DND-41 (cell line): ENCODE results near the gene ASIC4.

Experiments
- ATAC-seq: fragments of 200-7000 bp; cut with Tn5 transposase; 3 replicates; pipeline ENCODE4 v1.9.1; 2021; ENCODE audit warnings: low read depth; ENCODE audit not compliant: insufficient read depth
- DNase-seq: peaks from one replicate; pipeline ENCODE4 v3.0.0-alpha.2; 2020
- H2AFZ ChIP-seq: 2 replicates; pipeline ENCODE4 v1.6.0; 2012; ENCODE audit warnings: low read depth, low read length
- H3K27ac ChIP-seq: 2 replicates; pipeline ENCODE4 v1.5.1; 2012; ENCODE audit warnings: low read length, inconsistent platforms
- H3K27me3 ChIP-seq: fragments of 200-600 bp; sonication (generic); 2 replicates; pipeline ENCODE4 v1.6.0; 2012; ENCODE audit warnings: low read length, mild to moderate bottlenecking, inconsistent platforms; ENCODE audit not compliant: insufficient read depth, poor library complexity
- H3K36me3 ChIP-seq: 2 replicates; pipeline ENCODE4 v1.5.1; 2012; ENCODE audit warnings: low read length, inconsistent platforms; ENCODE audit not compliant: insufficient read depth
- H3K4me1 ChIP-seq: 2 replicates; pipeline ENCODE4 v1.5.1; 2012; ENCODE audit warnings: mild to moderate bottlenecking, low read length; ENCODE audit not compliant: insufficient read depth
- H3K4me2 ChIP-seq: 2 replicates; pipeline ENCODE4 v1.6.0; 2012; ENCODE audit warnings: mild to moderate bottlenecking, moderate library complexity, low read length, inconsistent platforms; ENCODE audit not compliant: insufficient read depth
- H3K4me3 ChIP-seq, 2 experiments: fragments of 200-600 bp in 1 of 2; shearing (Covaris generic) in 1 of 2; 2 replicates each; pipeline ENCODE4 v1.5.1; 2012 to 2016; ENCODE audit warnings: inconsistent platforms in 2 of 2, low read length in 2 of 2, mild to moderate bottlenecking in 2 of 2, low read depth in 1 of 2, moderate library complexity in 1 of 2
- H3K79me2 ChIP-seq: 2 replicates; pipeline ENCODE4 v1.6.0; 2012; ENCODE audit warnings: low read length, inconsistent platforms; ENCODE audit not compliant: insufficient read depth
- H3K9ac ChIP-seq: 2 replicates; pipeline ENCODE4 v1.6.0; 2012; ENCODE audit warnings: low read depth, mild to moderate bottlenecking, inconsistent platforms, low read length, moderate library complexity
- H3K9me3 ChIP-seq: 2 replicates; pipeline ENCODE4 v1.5.1; 2012; ENCODE audit warnings: low read length, moderate library complexity, mild to moderate bottlenecking, inconsistent platforms; ENCODE audit not compliant: insufficient read depth, severe bottlenecking
- H4K20me1 ChIP-seq: 2 replicates; pipeline ENCODE4 v1.6.0; 2012; ENCODE audit warnings: low read length; ENCODE audit not compliant: insufficient read depth
- CTCF ChIP-seq: IDR thresholded peaks from 2 replicates; pipeline ENCODE4 v1.5.1; 2012; ENCODE audit warnings: borderline replicate concordance, low read length, moderate library complexity, mild to moderate bottlenecking; ENCODE audit not compliant: poor library complexity, severe bottlenecking; ENCODE audit errors: extremely low read depth
- EZH2 ChIP-seq: IDR thresholded peaks from 3 replicates; pipeline ENCODE4 v1.6.1; 2012; ENCODE audit warnings: borderline replicate concordance, low read depth, mild to moderate bottlenecking, moderate library complexity, low read length, inconsistent platforms; ENCODE audit not compliant: severe bottlenecking

Gene ASIC4

GRCh38 chr2:219540784-219541504 lies 26.7 kb downstream of the ASIC4 start:
- no peak for DNase-seq
- ATAC-seq = no peak

GRCh38 chr2:219541611-219542180 lies 27.4 kb downstream of the ASIC4 start:
- H2AFZ ChIP-seq = peak overlapping the region; percentile 62; the same call in 1 of the 2 replicates
- no peak overlapping the region for H3K27ac ChIP-seq

More at GRCh38 chr2:219540784-219541504, 26.7 kb downstream of the ASIC4 start:
- H4K20me1 ChIP-seq = peaks cover 25% of the 10 kb centered on the region
- H3K36me3 ChIP-seq = peaks cover 21% of the 10 kb centered on the region
- no peak overlapping the region for H3K4me3 ChIP-seq
- H3K27ac ChIP-seq = no peak overlapping the region
- H3K27me3 ChIP-seq = no peaks in the 10 kb centered on the region
- peak overlapping the region; percentile 88; the same call in 1 of the 2 replicates for H3K4me2 ChIP-seq
- H3K4me1 ChIP-seq = peaks cover 33% of the 10 kb centered on the region
- no peak overlapping the region for H2AFZ ChIP-seq
- no peaks in the 10 kb centered on the region for H3K79me2 ChIP-seq
- 0 out of 2 replicates have a peak overlapping the region, but pooled peaks have one; percentile 22 for H3K9ac ChIP-seq
- no peaks in the 10 kb centered on the region for H3K9me3 ChIP-seq
- TF ChIP-seq CTCF (no peak), EZH2 (no peak)

GRCh38 chr2:219542931-219543595 lies 28.8 kb downstream of the ASIC4 start:
- TF ChIP-seq CTCF (no peak), EZH2 (no peak)
- no peak for DNase-seq
- peak overlapping the region; percentile 84 for H2AFZ ChIP-seq

More at GRCh38 chr2:219541611-219542180, 27.4 kb downstream of the ASIC4 start:
- Histone ChIP-seq H4K20me1 (peaks cover 25% of the 10 kb centered on the region), H3K27me3 (no peaks in the 10 kb centered on the region), H3K4me1 (peaks cover 33% of the 10 kb centered on the region), H3K79me2 (no peaks in the 10 kb centered on the region), H3K4me3 (peak overlapping the region in 1 of 2 experiments; percentile 84; a peak in 2 of 4 replicates), H3K4me2 (peak overlapping the region; percentile 88), H3K9me3 (no peaks in the 10 kb centered on the region), H3K36me3 (peaks cover 21% of the 10 kb centered on the region), H3K9ac (peak overlapping the region; percentile 22; the same call in 1 of the 2 replicates)
- ATAC-seq = peak; percentile 45
- peak; percentile 87 for TF ChIP-seq CTCF
- no peak for TF ChIP-seq EZH2
- peak; percentile 80 for DNase-seq

More at GRCh38 chr2:219542931-219543595, 28.8 kb downstream of the ASIC4 start:
- Histone ChIP-seq H3K4me1 (peaks cover 33% of the 10 kb centered on the region), H3K27ac (no peak overlapping the region; the same call in none of the 2 replicates), H3K27me3 (no peaks in the 10 kb centered on the region), H3K79me2 (no peaks in the 10 kb centered on the region), H3K4me2 (peak overlapping the region; percentile 88), H3K9me3 (no peaks in the 10 kb centered on the region), H3K4me3 (peak overlapping the region; percentile 84), H4K20me1 (peaks cover 27% of the 10 kb centered on the region), H3K36me3 (peaks cover 21% of the 10 kb centered on the region), H3K9ac (peak overlapping the region; percentile 71)
- ATAC-seq = peak; percentile 48
